Parathyroid adenoma (tissue), 2 donors: ENCODE measurements around the gene PNCK.

Experiments used
- H2AFZ ChIP-seq: fragments of 300-600 bp; sonication (generic); one replicate; pipeline ENCODE4 v1.7.0; 2017; ENCODE audit warnings: antibody characterized with exemption, mild to moderate bottlenecking
- H3K27ac ChIP-seq: fragments of 300-600 bp; sonication (generic); one replicate; pipeline ENCODE4 v1.7.0; 2017
- H3K27me3 ChIP-seq: fragments of 300-600 bp; sonication (generic); one replicate; pipeline ENCODE4 v1.7.0; 2017; ENCODE audit warnings: low read length; ENCODE audit not compliant: control insufficient read depth, insufficient read depth
- H3K36me3 ChIP-seq: fragments of 300-600 bp; sonication (generic); one replicate; pipeline ENCODE4 v1.7.0; 2017; ENCODE audit warnings: low read length; ENCODE audit not compliant: control insufficient read depth, insufficient read depth
- H3K4me1 ChIP-seq: fragments of 300-600 bp; sonication (generic); one replicate; pipeline ENCODE4 v1.7.0; 2017; ENCODE audit warnings: control low read depth
- H3K4me2 ChIP-seq: fragments of 300-600 bp; sonication (generic); one replicate; pipeline ENCODE4 v1.7.0; 2017; ENCODE audit warnings: low read length
- H3K4me3 ChIP-seq: fragments of 300-600 bp; sonication (generic); one replicate; pipeline ENCODE4 v1.7.0; 2017; ENCODE audit warnings: low read depth, low read length
- H3K79me2 ChIP-seq: fragments of 300-600 bp; sonication (generic); one replicate; pipeline ENCODE4 v1.7.0; 2017; ENCODE audit warnings: control low read depth
- H3K9ac ChIP-seq: fragments of 300-600 bp; sonication (generic); one replicate; pipeline ENCODE4 v1.7.0; 2017; ENCODE audit warnings: mild to moderate bottlenecking
- H3K9me3 ChIP-seq: fragments of 300-600 bp; sonication (generic); one replicate; pipeline ENCODE4 v1.7.0; 2017; ENCODE audit warnings: low read length; ENCODE audit not compliant: control insufficient read depth
- TF ChIP-seq, protein P1 (sequence below): fragments of 300-600 bp; sonication (generic); IDR thresholded peaks from one replicate; pipeline ENCODE4 v1.7.0; 2017; ENCODE audit warnings: antibody characterized with exemption, mild to moderate bottlenecking
- donor health status: primary hyperparathyroidism.

PNCK gene

DNA sequence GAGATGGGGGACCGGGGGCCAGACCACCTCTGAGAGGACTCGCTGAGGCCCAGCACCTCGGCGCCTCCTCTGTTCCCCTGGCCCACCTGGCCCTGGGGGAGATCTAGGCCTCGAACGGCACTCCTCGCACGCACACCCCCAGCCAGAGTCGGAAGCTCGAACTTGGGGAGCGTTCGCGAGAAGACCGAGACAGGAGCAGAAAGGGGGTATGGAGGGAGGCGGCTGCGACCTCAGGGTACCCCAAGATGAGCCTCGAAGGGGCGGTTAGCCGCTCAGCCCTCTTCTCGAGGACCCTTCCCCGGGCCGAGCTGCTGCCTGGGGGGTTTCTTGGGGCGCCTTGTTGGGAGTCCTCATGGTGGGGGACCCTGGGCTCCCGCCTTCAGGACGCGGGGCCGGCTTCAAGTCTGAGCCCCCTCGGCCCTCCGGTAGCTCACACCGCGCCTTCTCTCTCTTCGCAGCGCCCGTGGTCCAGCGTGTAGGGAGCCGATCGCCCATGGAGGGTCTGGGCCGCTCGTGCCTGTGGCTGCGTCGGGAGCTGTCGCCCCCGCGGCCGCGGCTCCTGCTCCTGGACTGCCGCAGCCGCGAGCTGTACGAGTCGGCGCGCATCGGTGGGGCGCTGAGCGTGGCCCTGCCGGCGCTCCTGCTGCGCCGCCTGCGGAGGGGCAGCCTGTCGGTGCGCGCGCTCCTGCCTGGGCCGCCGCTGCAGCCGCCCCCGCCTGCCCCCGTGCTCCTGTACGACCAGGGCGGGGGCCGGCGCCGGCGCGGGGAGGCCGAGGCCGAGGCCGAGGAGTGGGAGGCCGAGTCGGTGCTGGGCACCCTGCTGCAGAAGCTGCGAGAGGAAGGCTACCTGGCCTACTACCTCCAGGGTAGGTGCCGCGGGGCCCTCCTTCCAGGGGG is 25.9 kb downstream of the PNCK start:
- Histone ChIP-seq H3K4me1 (no peaks in the 10 kb centered on the region), H3K79me2 (no peaks in the 10 kb centered on the region), H3K4me2 (no peak overlapping the region), H3K36me3 (no peaks in the 10 kb centered on the region), H2AFZ (no peak overlapping the region), H3K27ac (no peak overlapping the region), H3K4me3 (no peak overlapping the region), H3K27me3 (no peaks in the 10 kb centered on the region), H3K9ac (no peak overlapping the region), H3K9me3 (no peaks in the 10 kb centered on the region)
- TF ChIP-seq, protein P1, sequence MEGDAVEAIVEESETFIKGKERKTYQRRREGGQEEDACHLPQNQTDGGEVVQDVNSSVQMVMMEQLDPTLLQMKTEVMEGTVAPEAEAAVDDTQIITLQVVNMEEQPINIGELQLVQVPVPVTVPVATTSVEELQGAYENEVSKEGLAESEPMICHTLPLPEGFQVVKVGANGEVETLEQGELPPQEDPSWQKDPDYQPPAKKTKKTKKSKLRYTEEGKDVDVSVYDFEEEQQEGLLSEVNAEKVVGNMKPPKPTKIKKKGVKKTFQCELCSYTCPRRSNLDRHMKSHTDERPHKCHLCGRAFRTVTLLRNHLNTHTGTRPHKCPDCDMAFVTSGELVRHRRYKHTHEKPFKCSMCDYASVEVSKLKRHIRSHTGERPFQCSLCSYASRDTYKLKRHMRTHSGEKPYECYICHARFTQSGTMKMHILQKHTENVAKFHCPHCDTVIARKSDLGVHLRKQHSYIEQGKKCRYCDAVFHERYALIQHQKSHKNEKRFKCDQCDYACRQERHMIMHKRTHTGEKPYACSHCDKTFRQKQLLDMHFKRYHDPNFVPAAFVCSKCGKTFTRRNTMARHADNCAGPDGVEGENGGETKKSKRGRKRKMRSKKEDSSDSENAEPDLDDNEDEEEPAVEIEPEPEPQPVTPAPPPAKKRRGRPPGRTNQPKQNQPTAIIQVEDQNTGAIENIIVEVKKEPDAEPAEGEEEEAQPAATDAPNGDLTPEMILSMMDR: no peak

DNA sequence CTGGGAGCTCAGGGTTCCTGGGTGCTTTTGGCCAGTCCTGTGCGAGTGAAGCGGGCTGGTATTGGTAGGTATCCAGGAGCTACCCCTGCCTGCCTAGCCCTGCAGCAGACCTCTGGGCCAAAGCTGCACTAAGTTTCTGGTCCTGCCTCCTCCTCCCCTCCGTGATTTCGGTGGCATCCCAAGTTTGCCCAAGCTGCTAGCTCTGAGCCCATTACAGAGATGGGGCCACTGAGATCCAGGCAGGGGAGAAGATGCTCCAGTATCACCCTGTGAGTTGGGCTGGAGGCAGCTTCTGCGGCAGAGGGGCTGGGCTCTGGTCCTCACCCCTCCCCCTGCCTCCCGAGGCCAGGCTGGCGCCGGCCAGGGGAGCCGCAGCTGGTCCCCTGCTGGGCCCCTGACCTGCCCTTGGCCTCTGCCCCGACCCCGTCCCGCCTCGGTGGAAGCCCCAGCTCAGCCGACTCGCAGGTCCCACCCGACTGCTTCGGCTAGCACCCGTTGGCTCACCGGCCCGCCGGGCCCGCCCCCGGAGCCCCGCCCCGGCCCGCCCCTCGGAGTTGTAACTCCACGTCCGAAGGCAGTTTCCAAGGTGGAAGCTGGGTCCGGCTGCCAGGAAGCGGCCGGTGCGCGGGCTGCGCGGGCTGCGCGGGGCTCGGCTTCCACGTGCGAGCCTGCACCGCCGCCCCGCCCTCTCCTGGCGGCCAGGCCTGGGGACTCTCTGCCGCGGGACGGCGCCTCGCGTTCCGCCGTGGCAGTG is 26.8 kb downstream of the PNCK start, which contains the start of gene DUSP9:
DUSP9 (plus strand) TSS at position 584 of the 754 bp plus-strand sequence. CDS start 751 bp downstream, outside the sequence.
- Histone ChIP-seq H2AFZ (no peak within 1 kb of the TSS), H3K79me2 (no peaks in the 10 kb centered on the region), H3K4me2 (no peak within 1 kb of the TSS), H3K9ac (no peak within 1 kb of the TSS), H3K4me3 (no peak within 1 kb of the TSS), H3K4me1 (no peaks in the 10 kb centered on the region), H3K9me3 (no peaks in the 10 kb centered on the region), H3K36me3 (no peaks in the 10 kb centered on the region), H3K27ac (no peak within 1 kb of the TSS), H3K27me3 (no peaks in the 10 kb centered on the region)
- TF ChIP-seq, protein P1: no peak

DNA sequence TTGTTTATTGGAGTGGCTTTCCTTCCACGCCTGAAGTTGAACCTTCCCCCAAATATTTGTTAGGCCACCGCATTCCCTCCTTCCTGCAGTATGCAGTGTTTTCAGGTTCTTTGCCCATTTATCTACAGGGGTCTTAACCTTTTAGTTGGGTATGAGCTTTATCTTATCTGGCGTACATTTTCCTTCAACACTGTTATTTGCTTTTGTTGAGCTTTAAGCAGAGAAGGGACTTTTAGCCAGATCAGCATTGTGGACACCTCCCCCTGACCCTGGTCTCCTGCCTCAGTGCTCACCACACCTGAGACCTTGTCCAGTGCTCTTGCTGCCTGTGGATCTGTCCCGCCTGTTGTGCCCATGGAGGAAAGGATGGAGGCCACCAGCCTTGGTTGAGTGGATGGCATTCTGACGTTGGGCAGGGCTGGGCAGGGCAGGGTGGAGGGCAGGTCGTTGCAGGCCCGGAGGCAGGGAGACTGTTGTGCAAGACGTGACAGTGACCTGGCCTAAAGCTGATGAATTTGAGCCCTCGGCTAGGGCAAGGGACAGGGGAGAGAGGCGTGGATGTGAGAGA is 27.6 kb downstream of the PNCK start:
- Histone ChIP-seq H3K36me3 (no peaks in the 10 kb centered on the region), H3K27me3 (no peaks in the 10 kb centered on the region), H3K4me2 (no peak overlapping the region), H3K27ac (no peak overlapping the region), H3K79me2 (no peaks in the 10 kb centered on the region), H2AFZ (no peak overlapping the region), H3K9me3 (no peaks in the 10 kb centered on the region), H3K4me1 (no peaks in the 10 kb centered on the region), H3K9ac (no peak overlapping the region), H3K4me3 (no peak overlapping the region)
- TF ChIP-seq, protein P1: no peak

DNA sequence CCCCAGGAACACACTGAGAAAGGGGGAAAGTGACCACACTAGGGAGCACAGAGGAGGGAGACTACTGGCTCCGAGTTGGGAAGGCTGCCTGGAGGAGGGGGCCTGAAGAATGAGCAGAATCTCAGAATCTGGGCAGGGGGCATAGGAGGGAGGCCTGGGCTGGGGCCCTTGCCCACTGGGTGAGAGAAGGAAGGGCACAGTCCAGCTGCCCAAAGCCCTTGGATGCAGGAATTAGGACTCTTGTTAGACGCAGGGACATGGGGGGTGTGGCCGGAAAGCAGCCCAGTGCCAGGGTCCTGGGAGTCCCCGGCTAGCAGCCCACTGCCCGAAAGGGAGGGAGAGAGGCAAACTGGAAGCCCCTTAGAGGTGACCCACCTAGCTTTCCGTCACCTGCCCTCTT is 28.5 kb downstream of the PNCK start:
- no peak overlapping the region for H3K27ac ChIP-seq
- no peaks in the 10 kb centered on the region for H3K4me1 ChIP-seq
- H3K36me3 ChIP-seq: no peaks in the 10 kb centered on the region
- TF ChIP-seq, protein P1: no peak
- no peaks in the 10 kb centered on the region for H3K79me2 ChIP-seq
- H3K27me3 ChIP-seq: no peaks in the 10 kb centered on the region
- no peak overlapping the region for H3K4me2 ChIP-seq
- H3K4me3 ChIP-seq: no peak overlapping the region
- no peak overlapping the region for H2AFZ ChIP-seq
- no peak overlapping the region for H3K9ac ChIP-seq
- no peaks in the 10 kb centered on the region for H3K9me3 ChIP-seq
